HEK293 (cell line): Measurements from ENCODE around the gene ACTL6B.

Experiments
- CTCF ChIA-PET: fragments of 350-600 bp; formaldehyde crosslinking; extraction: SDS; loops from one replicate; lab custom pipeline; 2021; ENCODE audit warnings: antibody characterized with exemption; lab: Yijun Ruan, JAX
- POLR2A ChIA-PET: fragments of 300-600 bp; formaldehyde crosslinking; extraction: SDS; loops from one replicate; lab custom pipeline; 2020; ENCODE audit warnings: antibody characterized with exemption, inconsistent platforms; lab: Yijun Ruan, JAX
- H3K27ac ChIP-seq: fragments of 200-500 bp; sonication (Bioruptor generic); 2 replicates; pipeline ENCODE4 v1.5.1; 2014; ENCODE audit warnings: low read depth, low read length, control low read depth, inconsistent platforms; ENCODE audit errors: extremely low read depth
- H3K36me3 ChIP-seq, 2 experiments: fragments of 200-500 bp in 1 of 2; sonication (Bioruptor generic) in 1 of 2; 1 replicate in 1 of 2; 2 replicates in 1 of 2; pipeline ENCODE4 v1.5.1; 2014 to 2017; ENCODE audit warnings: inconsistent platforms in 2 of 2, low read length in 2 of 2; ENCODE audit not compliant: control insufficient read depth in 2 of 2, insufficient read depth in 1 of 2
- H3K4me1 ChIP-seq: fragments of 200-500 bp; sonication (Bioruptor generic); 2 replicates; pipeline ENCODE4 v1.5.1; 2014; ENCODE audit warnings: mild to moderate bottlenecking, low read length, inconsistent platforms; ENCODE audit not compliant: control insufficient read depth, insufficient read depth
- H3K4me3 ChIP-seq: 2 replicates; pipeline ENCODE4 v1.5.1; 2011; ENCODE audit warnings: low read depth, mild to moderate bottlenecking, control low read depth, low read length, moderate library complexity
- H3K9me3 ChIP-seq: fragments of 200-500 bp; sonication (Bioruptor generic); 2 replicates; pipeline ENCODE4 v1.5.1; 2014; ENCODE audit warnings: low read depth, low read length, inconsistent platforms; ENCODE audit not compliant: control insufficient read depth, insufficient read depth
- HIC1 ChIP-seq: fragments of 450-650 bp; formaldehyde crosslinking; IDR thresholded peaks from 2 replicates; pipeline ENCODE4 v1.5.1; 2016; ENCODE audit warnings: missing biosample characterization, missing genetic modification characterization
- HOXC10 ChIP-seq: sonication (generic); formaldehyde crosslinking; IDR thresholded peaks from 2 replicates; pipeline ENCODE4 v1.8.1; 2023; ENCODE audit warnings: mild to moderate bottlenecking, missing genetic modification reagents
- INSM2 ChIP-seq: fragments of 450-650 bp; formaldehyde crosslinking; IDR thresholded peaks from 2 replicates; pipeline ENCODE4 v1.5.1; 2016; ENCODE audit warnings: missing biosample characterization, missing genetic modification characterization
- KLF8 ChIP-seq: fragments of 450-650 bp; formaldehyde crosslinking; IDR thresholded peaks from 2 replicates; pipeline ENCODE4 v1.5.1; 2016; ENCODE audit warnings: missing biosample characterization, missing genetic modification characterization
- PRDM1 ChIP-seq: fragments of 450-650 bp; formaldehyde crosslinking; IDR thresholded peaks from 2 replicates; pipeline ENCODE4; 2016; ENCODE audit warnings: missing biosample characterization, missing genetic modification characterization
- TCF7L2 ChIP-seq: IDR thresholded peaks from 2 replicates; pipeline ENCODE4 v1.6.1; 2011; ENCODE audit warnings: low read depth, mild to moderate bottlenecking, inconsistent platforms, low read length, moderate library complexity, borderline replicate concordance
- ZBTB11 ChIP-seq: fragments of 450-650 bp; formaldehyde crosslinking; conservative IDR thresholded peaks from 2 replicates; pipeline ENCODE4 v1.5.1; 2016; ENCODE audit warnings: low read depth, missing biosample characterization, missing genetic modification characterization
- ZBTB17 ChIP-seq: fragments of 450-650 bp; formaldehyde crosslinking; IDR thresholded peaks from 2 replicates; pipeline ENCODE4 v1.5.1; 2016; ENCODE audit warnings: missing biosample characterization, missing genetic modification characterization
- ZBTB26 ChIP-seq: fragments of 450-650 bp; formaldehyde crosslinking; optimal IDR thresholded peaks from 2 replicates; pipeline ENCODE3; 2016; ENCODE audit warnings: missing biosample characterization, mild to moderate bottlenecking, missing genetic modification characterization
- ZBTB44 ChIP-seq: fragments of 450-650 bp; IDR thresholded peaks from 2 replicates; pipeline ENCODE4 v1.5.1; 2018; ENCODE audit warnings: missing biosample characterization, mild to moderate bottlenecking, missing genetic modification characterization
- ZBTB6 ChIP-seq: fragments of 450-650 bp; formaldehyde crosslinking; IDR thresholded peaks from 2 replicates; pipeline ENCODE4 v1.5.1; 2017; ENCODE audit warnings: missing biosample characterization, missing genetic modification characterization
- ZNF19 ChIP-seq: fragments of 450-650 bp; formaldehyde crosslinking; IDR thresholded peaks from 2 replicates; pipeline ENCODE4; 2016; ENCODE audit warnings: missing biosample characterization, missing genetic modification characterization, low read depth
- ZNF239 ChIP-seq: fragments of 450-650 bp; formaldehyde crosslinking; IDR thresholded peaks from 2 replicates; pipeline ENCODE4 v1.5.1; 2016; ENCODE audit warnings: missing biosample characterization, missing genetic modification characterization
- ZNF350 ChIP-seq: fragments of 450-650 bp; formaldehyde crosslinking; IDR thresholded peaks from 2 replicates; pipeline ENCODE4 v1.5.0; 2017; ENCODE audit warnings: missing biosample characterization, mild to moderate bottlenecking, missing genetic modification characterization
- ZNF354C ChIP-seq: fragments of 450-650 bp; formaldehyde crosslinking; IDR thresholded peaks from 2 replicates; pipeline ENCODE4 v1.5.1; 2016; ENCODE audit warnings: missing biosample characterization, missing genetic modification characterization, low read depth, borderline replicate concordance
- ZNF501 ChIP-seq: fragments of 450-650 bp; formaldehyde crosslinking; IDR thresholded peaks from 2 replicates; pipeline ENCODE4 v1.5.1; 2016; ENCODE audit warnings: missing biosample characterization, missing genetic modification characterization
- ZNF580 ChIP-seq: fragments of 450-650 bp; formaldehyde crosslinking; IDR thresholded peaks from 2 replicates; pipeline ENCODE4 v1.5.1; 2016; ENCODE audit warnings: missing biosample characterization, missing genetic modification characterization
- ZNF600 ChIP-seq: fragments of 450-650 bp; formaldehyde crosslinking; IDR thresholded peaks from 2 replicates; pipeline ENCODE4 v1.5.1; 2016; ENCODE audit warnings: missing biosample characterization, missing genetic modification characterization
- ZNF629 ChIP-seq: fragments of 450-650 bp; formaldehyde crosslinking; IDR thresholded peaks from 2 replicates; pipeline ENCODE4 v1.5.1; 2017; ENCODE audit warnings: missing biosample characterization, missing genetic modification characterization
- ZNF677 ChIP-seq: fragments of 450-650 bp; IDR thresholded peaks from 2 replicates; pipeline ENCODE4 v1.5.0; 2018; ENCODE audit warnings: missing biosample characterization, mild to moderate bottlenecking, missing genetic modification characterization, moderate library complexity
- ZNF707 ChIP-seq: fragments of 450-650 bp; formaldehyde crosslinking; IDR thresholded peaks from 2 replicates; pipeline ENCODE4 v1.5.1; 2016; ENCODE audit warnings: missing biosample characterization, missing genetic modification characterization
- ZXDB ChIP-seq: fragments of 450-650 bp; formaldehyde crosslinking; IDR thresholded peaks from 2 replicates; pipeline ENCODE4 v1.5.1; 2016; ENCODE audit warnings: missing biosample characterization, missing genetic modification characterization

ACTL6B gene

GRCh38 chr7:100691676-100692577, 35.7 kb upstream of the ACTL6B start (continued):
- peak; percentile 51 for TF ChIP-seq ZBTB26 (tag by site-specific recombination)
- TF ChIP-seq PRDM1 (tag by site-specific recombination), result 0 out of 2 replicates have a peak, but pooled peaks have one; percentile 48
- peak; percentile 37; the same call in 1 of the 2 replicates for TF ChIP-seq ZNF501
- no peak for TF ChIP-seq ZBTB44 (tag by site-specific recombination)
- 0 out of 2 replicates have a peak, but pooled peaks have one; percentile 46 for TF ChIP-seq ZNF629 (tag by site-specific recombination)
- TF ChIP-seq KLF8 (tag by site-specific recombination), result peak; percentile 48; the same call in 1 of the 2 replicates
- no peak for TF ChIP-seq ZNF707
- peak; percentile 68 for TF ChIP-seq ZBTB17 (tag by site-specific recombination)
- no peak for TF ChIP-seq ZNF19 (tag by site-specific recombination)
- TF ChIP-seq ZBTB11, result no peak
- TF ChIP-seq ZNF677, result no peak
- no peak for TF ChIP-seq ZNF239 (tag by site-specific recombination)
- no peak for TF ChIP-seq HOXC10 (CRISPR knock-in tag)
- no peak for TF ChIP-seq TCF7L2
- peak; percentile 16; the same call in 1 of the 2 replicates for TF ChIP-seq ZXDB

- no peaks in the 10 kb centered on the region for H3K9me3 ChIP-seq
- CTCF ChIA-PET, result interaction anchor here (0.6 to 5.5 kb wide), 12 partner anchors 11 to 164 kb away, joined by 3 to 77 read pairs (median 6); partner anchors contain the start of genes FBXO24, LRCH4, POP7 and SLC12A9
- no peak for TF ChIP-seq HIC1 (tag by site-specific recombination)
- no peak for TF ChIP-seq ZNF350 (tag by site-specific recombination)
- no peak for TF ChIP-seq ZNF239 (tag by site-specific recombination)
- no peak for TF ChIP-seq ZNF580
- TF ChIP-seq ZNF354C (tag by site-specific recombination), result no peak
- 0 out of 2 replicates have a peak, but pooled peaks have one; percentile 15 for TF ChIP-seq ZNF600 (tag by site-specific recombination)
- no peak for TF ChIP-seq INSM2 (tag by site-specific recombination)
- TF ChIP-seq ZBTB6 (tag by site-specific recombination), result no peak
Observed at GRCh38 chr7:100689230-100690135, 33.2 kb upstream of the ACTL6B start.

More at GRCh38 chr7:100689230-100690135, 33.2 kb upstream of the ACTL6B start:
- no peak overlapping the region for H3K4me3 ChIP-seq
- POLR2A ChIA-PET, result interaction anchor here (0.5 to 1.1 kb wide), 2 partner anchors 16 to 78 kb away, joined by 3 to 4 read pairs; no protein-coding TSS in a partner anchor
- H3K36me3 ChIP-seq, result peaks cover 0 to 59% of the 10 kb centered on the region in 2 experiments; a peak in 2 of 3 replicates
- H3K4me1 ChIP-seq, result peaks cover 2% of the 10 kb centered on the region; the same call in 1 of the 2 replicates
- no peak overlapping the region for H3K27ac ChIP-seq
